ENCODE results near the gene TMEM245.

The TMEM245 gene

GRCh38 chr9:109120204-109120789 lies 550 bp upstream of the TMEM245 start:
- peak overlapping the region; percentile 19; the same call in 1 of the 2 replicates for H3K27ac ChIP-seq
- no peaks in the 10 kb centered on the region for H3K27me3 ChIP-seq
- H3K4me2 ChIP-seq, result peak overlapping the region; percentile 47

GRCh38 chr9:109118808-109119438 lies 824 bp downstream of the TMEM245 start:
- Histone ChIP-seq H3K9ac (peak overlapping the region; percentile 95), H3K36me3 (peaks cover 16% of the 10 kb centered on the region; the same call in 1 of the 2 replicates), H3K4me2 (peak overlapping the region; percentile 81), H3K4me1 (peaks cover 80% of the 10 kb centered on the region), H4K20me1 (peaks cover 58% of the 10 kb centered on the region), H3K9me3 (no peaks in the 10 kb centered on the region), H3K27ac (peak overlapping the region; percentile 93), H3K4me3 (peak overlapping the region; percentile 96), H3K27me3 (no peaks in the 10 kb centered on the region)
- no peak for TF ChIP-seq Cebpa-rat (IDR thresholded peaks at IDR 0.05)

More at GRCh38 chr9:109120204-109120789, 550 bp upstream of the TMEM245 start:
- TF ChIP-seq Cebpa-rat (IDR thresholded peaks at IDR 0.05), result no peak
- H3K4me1 ChIP-seq, result peaks cover 69% of the 10 kb centered on the region
- peaks cover 6% of the 10 kb centered on the region; the same call in 1 of the 2 replicates for H3K36me3 ChIP-seq
- H4K20me1 ChIP-seq, result peaks cover 44% of the 10 kb centered on the region
- H3K9me3 ChIP-seq, result no peaks in the 10 kb centered on the region
- no peak overlapping the region; the same call in 1 of the 2 replicates for H3K4me3 ChIP-seq
- no peak overlapping the region; the same call in 1 of the 2 replicates for H3K9ac ChIP-seq

- Histone ChIP-seq H3K4me2 (peak overlapping the region; percentile 81), H3K4me1 (peaks cover 80% of the 10 kb centered on the region), H3K27ac (peak overlapping the region; percentile 93), H3K36me3 (peaks cover 16% of the 10 kb centered on the region; the same call in 1 of the 2 replicates), H3K4me3 (peak overlapping the region; percentile 96), H3K9me3 (no peaks in the 10 kb centered on the region), H3K9ac (peak overlapping the region; percentile 95), H3K27me3 (no peaks in the 10 kb centered on the region), H4K20me1 (peaks cover 66% of the 10 kb centered on the region)
- TF ChIP-seq Cebpa-rat (IDR thresholded peaks at IDR 0.05), result no peak
Observed at GRCh38 chr9:109117856-109118807, 1.6 kb downstream of the TMEM245 start.

- Histone ChIP-seq H3K27me3 (no peaks in the 10 kb centered on the region), H3K4me1 (peaks cover 84% of the 10 kb centered on the region), H3K27ac (no peak overlapping the region), H3K4me3 (no peak overlapping the region), H3K9me3 (no peaks in the 10 kb centered on the region), H3K4me2 (peak overlapping the region; percentile 81; the same call in 1 of the 2 replicates), H3K36me3 (peaks cover 16% of the 10 kb centered on the region; the same call in 1 of the 2 replicates), H4K20me1 (peaks cover 87% of the 10 kb centered on the region), H3K9ac (no peak overlapping the region)
- TF ChIP-seq Cebpa-rat (IDR thresholded peaks at IDR 0.05), result no peak
Observed at GRCh38 chr9:109115931-109116526, 3.7 kb downstream of the TMEM245 start.

- TF ChIP-seq Cebpa-rat (IDR thresholded peaks at IDR 0.05), result no peak
- Histone ChIP-seq H3K4me3 (no peak overlapping the region), H3K9me3 (no peaks in the 10 kb centered on the region), H3K9ac (0 out of 2 replicates have a peak overlapping the region, but pooled peaks have one; percentile 7), H4K20me1 (peaks cover 100% of the 10 kb centered on the region), H3K27ac (no peak overlapping the region), H3K36me3 (peaks cover 16% of the 10 kb centered on the region; the same call in 1 of the 2 replicates), H3K4me1 (peaks cover 89% of the 10 kb centered on the region), H3K27me3 (no peaks in the 10 kb centered on the region), H3K4me2 (peak overlapping the region; percentile 46)
Observed at GRCh38 chr9:109114670-109115069, 5.1 kb downstream of the TMEM245 start.

GRCh38 chr9:109113892-109114609 lies 5.7 kb downstream of the TMEM245 start:
- peaks cover 95% of the 10 kb centered on the region for H3K4me1 ChIP-seq
- no peak overlapping the region for H3K27ac ChIP-seq
- H3K27me3 ChIP-seq, result no peaks in the 10 kb centered on the region
- H3K9me3 ChIP-seq, result no peaks in the 10 kb centered on the region
- TF ChIP-seq Cebpa-rat (IDR thresholded peaks at IDR 0.05), result no peak
- H3K9ac ChIP-seq, result 0 out of 2 replicates have a peak overlapping the region, but pooled peaks have one; percentile 7
- peak overlapping the region; percentile 46 for H3K4me2 ChIP-seq
- peaks cover 16% of the 10 kb centered on the region; the same call in 1 of the 2 replicates for H3K36me3 ChIP-seq
- H4K20me1 ChIP-seq, result peaks cover 100% of the 10 kb centered on the region
- H3K4me3 ChIP-seq, result no peak overlapping the region

GRCh38 chr9:109113254-109113653 lies 6.5 kb downstream of the TMEM245 start:
- no peaks in the 10 kb centered on the region for H3K9me3 ChIP-seq
- H3K9ac ChIP-seq, result no peak overlapping the region
- no peak for TF ChIP-seq Cebpa-rat (IDR thresholded peaks at IDR 0.05)
- H3K4me3 ChIP-seq, result no peak overlapping the region
- no peak overlapping the region for H3K27ac ChIP-seq
- H3K27me3 ChIP-seq, result no peaks in the 10 kb centered on the region
- peaks cover 100% of the 10 kb centered on the region for H4K20me1 ChIP-seq
- H3K36me3 ChIP-seq, result peaks cover 16% of the 10 kb centered on the region; the same call in 1 of the 2 replicates
- peak overlapping the region; percentile 46; the same call in 1 of the 2 replicates for H3K4me2 ChIP-seq
- peaks cover 100% of the 10 kb centered on the region for H3K4me1 ChIP-seq

- H4K20me1 ChIP-seq, result peaks cover 90% of the 10 kb centered on the region
- no peak for TF ChIP-seq Cebpa-rat (IDR thresholded peaks at IDR 0.05)
- H3K4me1 ChIP-seq, result peaks cover 94% of the 10 kb centered on the region
- H3K9me3 ChIP-seq, result peaks cover 6% of the 10 kb centered on the region
- peaks cover 22% of the 10 kb centered on the region for H3K36me3 ChIP-seq
- peak overlapping the region; percentile 35 for H3K4me2 ChIP-seq
- H3K27me3 ChIP-seq, result no peaks in the 10 kb centered on the region
- H3K9ac ChIP-seq, result no peak overlapping the region
- no peak overlapping the region for H3K4me3 ChIP-seq
- H3K27ac ChIP-seq, result 0 out of 2 replicates have a peak overlapping the region, but pooled peaks have one; percentile 20
Observed at GRCh38 chr9:109110329-109111021, 9.3 kb downstream of the TMEM245 start.
